HG03175 (cell line): ENCODE data around the gene BHLHE41.

ENCODE experiments used
- ATAC-seq: cut with Tn5 transposase; IDR thresholded peaks from one replicate; pipeline ENCODE4 v1.9.1; 2021; ENCODE audit warnings: mild to moderate bottlenecking, moderate library complexity; ENCODE audit not compliant: unreplicated experiment

Gene BHLHE41

DNA sequence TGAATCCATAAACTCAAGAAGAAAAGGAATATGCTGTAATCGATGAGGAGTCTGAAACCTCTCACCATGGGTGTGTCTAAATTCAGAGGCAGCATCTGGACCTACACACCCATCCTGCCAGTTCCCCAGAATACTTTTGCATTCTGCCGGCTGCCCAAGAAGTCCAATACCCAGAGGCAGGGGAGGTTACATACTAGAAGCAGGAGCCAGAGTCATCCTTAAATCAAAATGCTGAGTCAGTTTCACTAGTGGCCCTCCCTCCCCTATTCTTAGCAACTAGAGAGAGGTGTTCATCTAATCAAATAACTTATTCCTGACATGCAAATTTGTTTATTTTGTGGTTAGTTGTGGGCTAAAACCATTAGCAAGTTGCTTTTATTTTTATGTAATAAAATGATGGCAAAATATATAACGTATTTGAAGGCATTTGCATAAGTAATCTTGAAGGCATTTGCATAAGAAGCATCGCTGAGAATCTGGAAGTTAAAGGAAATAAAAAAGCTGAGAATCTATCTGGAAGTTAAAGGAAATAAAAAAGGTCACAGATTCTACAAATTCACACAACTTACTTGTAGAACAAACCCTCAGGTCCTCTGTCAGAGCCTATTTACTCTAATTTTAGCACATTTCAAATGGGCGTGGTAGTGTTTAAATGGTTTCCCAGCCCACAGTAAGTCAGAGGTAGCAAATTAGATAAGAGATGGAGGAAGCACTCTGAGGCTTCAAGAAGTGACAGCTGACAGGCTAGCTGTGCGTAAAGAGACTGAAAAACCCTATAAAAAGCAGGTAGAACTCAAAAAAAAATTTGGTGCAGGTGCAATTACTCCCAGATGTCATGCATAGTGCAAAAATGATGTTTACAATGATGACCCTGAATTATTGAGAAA is 7.8 kb downstream of the BHLHE41 start:
- no peak for ATAC-seq

DNA sequence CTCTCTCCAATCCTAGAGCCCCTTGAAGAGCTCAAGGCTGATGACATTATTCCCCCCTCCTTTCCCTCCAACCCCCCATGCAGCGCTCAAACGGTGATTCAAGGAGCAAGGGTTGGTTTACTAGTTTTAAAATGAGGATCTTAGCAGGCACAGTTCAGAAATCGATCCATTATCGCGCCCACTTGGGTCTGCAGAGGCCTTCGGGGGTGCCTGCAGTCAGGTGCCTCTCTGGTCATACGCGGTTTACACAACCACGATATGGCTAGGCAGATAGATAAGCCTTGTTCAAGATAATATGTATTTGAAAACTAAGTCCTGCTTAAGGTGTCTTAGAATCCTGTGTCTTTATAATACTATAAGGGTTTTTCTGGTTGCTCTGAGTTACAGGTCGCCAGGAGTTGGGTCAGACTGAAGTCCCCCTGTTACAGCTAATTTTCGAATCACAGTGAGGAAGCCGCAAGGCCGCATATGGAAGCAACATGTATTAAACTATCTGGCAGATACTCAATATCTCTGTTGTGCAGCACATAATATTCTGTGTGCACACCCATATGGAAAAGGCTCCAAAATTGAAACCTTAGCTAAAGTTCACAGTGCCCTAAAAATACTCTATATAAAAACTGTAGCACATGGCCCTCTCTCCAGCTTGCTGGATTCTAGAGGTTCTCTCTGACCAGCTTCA is 10.0 kb downstream of the BHLHE41 start:
- ATAC-seq: no peak

DNA sequence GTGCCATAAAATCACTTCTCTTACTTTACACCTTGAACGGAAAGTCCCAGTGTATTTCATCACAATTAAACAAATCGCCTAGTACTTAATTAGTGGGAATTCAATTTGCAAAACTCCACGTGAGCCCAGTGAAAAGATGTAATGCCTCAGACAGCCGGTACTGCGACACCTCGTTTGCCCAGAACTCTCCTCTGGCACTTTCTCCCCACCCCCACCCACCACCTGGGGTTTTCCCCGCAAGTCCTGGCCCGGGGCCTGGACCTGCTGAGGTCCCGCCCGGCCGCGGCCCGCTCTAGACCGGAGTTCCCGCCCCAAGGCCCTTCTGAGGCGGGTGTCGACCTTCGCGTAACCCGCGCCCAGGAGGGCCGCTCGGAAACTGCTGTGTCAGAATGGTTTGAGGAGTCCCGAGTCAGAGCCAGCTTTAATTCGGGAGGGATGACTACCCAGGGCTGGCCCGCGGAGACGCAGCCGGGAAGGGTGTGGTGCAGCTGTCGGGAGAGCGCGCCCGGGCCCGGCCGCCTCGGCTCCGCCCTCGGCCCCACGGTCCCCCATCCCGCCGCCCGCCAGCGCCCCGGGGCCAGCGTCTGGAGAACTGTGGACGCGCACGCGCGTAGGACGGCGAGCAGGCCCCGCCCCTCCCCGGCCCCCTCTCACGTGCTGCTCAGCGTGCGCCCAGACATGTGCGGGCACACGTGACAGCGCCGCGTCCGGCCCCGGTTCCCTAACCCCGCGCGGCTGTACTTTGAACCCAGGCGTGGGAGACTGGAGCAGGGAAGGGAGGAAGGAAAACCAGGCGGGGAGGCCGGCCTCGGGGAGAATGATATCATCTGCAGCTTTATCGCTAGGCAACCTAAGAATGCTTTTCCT is 10.8 kb downstream of the BHLHE41 start:
- peak; percentile 76 for ATAC-seq

DNA sequence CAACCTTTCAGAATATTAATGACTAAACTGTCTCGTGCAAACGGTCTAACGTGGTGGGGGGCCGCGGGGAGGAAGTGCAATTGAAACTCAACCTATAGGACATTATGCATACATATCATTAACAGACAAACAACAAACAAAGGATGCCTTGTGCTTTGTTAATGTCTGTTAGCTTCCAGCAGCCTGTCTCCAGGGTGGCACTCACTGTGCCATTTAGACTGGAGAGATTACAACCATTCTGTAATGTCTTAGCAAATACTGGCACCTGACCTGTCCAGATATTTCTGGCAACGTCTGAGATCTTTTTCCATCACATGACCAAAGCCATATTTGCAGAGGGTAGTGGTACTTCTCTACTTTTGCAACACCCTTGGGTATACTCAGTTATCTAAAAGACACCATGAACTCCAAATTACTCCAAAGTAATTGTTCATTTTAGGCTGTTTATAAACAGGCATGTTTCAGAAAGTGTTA is 11.6 kb downstream of the BHLHE41 start:
- no peak for ATAC-seq

DNA sequence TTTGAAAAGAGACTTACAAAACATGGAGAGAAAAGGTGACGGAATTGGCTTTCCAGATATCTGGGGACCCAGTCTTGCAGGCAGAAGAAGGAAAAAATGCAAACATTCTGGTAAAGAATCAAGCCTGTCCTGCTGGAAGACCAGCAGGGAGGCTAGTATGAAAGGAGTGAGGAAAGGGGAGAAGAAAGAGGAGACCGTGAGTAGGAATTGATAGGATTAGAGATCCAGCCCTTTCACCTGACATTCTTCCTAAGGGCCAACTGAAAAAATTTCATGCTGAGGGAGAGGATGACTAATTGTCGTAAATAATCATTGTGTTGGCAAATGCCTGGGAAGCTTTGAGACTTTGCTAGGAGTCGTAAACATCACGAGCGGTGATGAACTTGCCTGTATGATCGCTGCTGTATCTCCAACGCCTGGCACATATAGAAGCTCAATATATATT is 12.1 kb downstream of the BHLHE41 start:
- ATAC-seq: no peak

DNA sequence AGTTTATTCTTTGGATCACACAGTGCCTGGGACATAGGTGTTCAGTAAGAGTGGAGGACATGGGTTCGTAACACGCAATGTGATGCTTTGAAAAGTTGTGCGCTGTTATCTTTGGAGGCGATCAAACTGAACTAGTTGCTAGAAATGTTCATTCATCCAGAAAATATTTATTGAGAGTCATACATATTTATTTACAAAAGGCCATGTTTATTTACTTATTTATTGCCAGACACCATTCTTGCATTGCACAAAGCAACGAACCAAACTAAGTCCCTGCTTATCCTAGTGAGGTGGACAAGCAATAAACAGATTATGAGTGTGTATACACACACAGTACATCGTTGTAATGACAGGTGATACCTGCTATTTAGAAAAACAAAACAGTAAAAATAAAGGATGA is 12.6 kb downstream of the BHLHE41 start:
- ATAC-seq: no peak

DNA sequence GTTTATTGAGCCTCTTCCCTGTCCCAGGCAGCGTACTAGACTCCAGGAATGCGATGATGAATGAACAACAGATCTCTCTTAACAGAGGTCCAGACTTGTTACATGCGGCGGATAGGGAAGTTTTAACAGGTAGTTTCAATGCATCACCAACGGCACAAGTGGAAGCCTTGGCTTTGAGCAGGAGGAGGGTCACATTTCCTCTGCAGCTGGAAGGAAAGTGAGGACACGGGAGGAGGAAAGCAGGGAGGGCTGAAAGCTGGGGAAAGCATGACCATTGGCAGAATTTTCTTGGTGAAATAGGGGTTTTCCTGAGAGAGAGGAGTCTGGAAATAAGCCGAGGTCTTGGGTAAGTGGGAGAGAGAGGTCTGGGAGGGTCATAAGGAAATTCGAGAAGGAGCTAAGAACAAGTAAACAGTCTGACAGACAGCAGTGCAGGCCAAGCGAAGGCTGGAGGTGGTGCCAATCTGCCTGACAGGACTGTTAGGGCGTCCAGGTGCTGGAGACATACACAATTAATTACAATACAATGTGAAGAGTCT is 15.4 kb downstream of the BHLHE41 start:
- ATAC-seq: no peak

DNA sequence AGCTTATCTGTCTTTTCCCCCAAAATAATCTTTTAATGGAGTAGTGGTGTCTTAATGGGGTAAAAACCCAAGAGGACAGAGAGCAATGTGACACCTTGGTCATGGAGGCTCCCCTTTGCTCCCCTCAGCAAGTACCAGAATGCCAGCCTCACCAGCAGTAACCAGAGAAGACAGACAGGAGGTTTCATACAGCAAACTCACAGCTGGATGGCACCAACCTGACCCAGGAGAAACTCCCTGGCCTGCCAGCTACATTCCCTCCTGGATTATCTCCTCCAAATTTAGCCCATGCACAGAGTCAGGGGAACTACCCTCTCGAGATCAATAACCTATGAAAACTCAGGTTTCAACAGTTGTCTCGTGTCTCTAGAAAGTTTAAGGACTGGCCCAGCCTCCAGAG is 15.9 kb downstream of the BHLHE41 start:
- ATAC-seq: no peak

DNA sequence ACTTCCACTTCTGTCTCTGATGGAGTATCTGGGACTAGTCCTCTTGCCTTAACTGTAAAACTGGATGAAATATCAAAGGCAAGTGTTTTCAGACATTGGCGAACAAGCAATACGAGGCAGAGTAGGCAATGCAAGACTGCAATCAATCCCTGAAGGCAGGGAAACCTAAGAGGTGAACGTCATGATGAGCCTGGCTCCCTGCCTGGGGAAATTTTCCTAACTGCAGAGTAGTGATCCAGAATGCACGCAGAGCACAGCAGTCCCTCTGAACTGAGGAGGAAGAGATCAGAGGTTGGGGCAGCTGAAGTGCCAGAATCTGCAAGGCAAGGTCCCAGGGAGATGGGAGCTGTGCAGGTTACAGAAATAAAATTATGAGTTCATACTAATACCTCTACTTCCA is 18.5 kb downstream of the BHLHE41 start:
- no peak for ATAC-seq

DNA sequence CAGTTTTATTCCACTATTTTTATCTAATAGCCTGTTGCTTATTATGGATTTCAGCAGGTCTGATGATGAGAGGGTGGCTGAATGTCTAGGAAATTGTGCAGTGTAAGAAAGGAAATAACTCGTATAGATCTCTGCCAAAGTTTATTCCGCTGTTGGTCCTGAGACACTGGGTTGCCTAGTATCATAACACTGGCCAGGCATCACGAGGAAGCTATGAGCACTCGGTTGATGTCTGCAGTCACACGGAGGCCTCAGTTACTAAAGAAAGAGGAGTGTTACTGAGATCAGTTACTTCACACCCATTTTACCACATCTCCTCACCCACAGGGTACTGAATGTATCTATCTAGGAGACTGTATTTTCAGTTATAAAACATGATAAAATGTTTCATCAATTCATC is 21.9 kb downstream of the BHLHE41 start:
- ATAC-seq: peak; percentile 53

DNA sequence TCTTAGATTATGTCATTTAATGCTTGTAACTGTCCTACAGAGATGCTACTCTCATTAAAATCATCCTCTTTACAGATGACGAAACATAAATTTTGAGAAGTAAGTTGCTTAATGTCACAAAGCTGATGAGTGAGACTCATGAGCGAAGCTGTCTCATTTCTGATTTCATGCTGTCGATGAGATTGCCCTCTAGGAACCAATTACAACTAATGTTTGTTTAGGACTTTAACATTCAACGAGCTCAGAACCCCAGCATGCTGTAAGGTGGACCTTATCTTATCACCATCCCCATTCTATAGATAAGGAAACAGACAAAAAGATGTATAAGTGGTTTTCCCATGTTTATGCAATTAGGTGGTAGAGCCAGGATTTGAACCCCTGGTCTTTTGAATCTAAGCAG is 23.1 kb downstream of the BHLHE41 start:
- ATAC-seq: no peak

DNA sequence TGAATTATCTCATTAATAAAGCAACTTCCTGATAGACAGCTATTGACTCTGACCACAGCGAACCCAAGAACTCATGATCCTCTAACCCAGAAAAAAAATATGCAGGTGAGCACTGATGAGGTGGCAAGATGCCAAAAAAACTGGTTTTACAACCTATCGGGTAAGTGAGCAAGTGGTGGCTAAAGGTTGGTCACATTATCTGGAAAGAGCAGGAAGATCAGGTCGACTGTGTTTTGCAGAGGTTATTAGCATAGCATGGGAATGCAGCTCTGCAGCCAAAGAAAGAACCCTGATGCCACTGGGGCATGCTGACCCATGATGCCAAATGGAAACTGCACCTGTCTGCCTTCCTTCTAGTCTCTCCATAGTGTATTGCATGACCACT is 23.5 kb downstream of the BHLHE41 start:
- no peak for ATAC-seq

DNA sequence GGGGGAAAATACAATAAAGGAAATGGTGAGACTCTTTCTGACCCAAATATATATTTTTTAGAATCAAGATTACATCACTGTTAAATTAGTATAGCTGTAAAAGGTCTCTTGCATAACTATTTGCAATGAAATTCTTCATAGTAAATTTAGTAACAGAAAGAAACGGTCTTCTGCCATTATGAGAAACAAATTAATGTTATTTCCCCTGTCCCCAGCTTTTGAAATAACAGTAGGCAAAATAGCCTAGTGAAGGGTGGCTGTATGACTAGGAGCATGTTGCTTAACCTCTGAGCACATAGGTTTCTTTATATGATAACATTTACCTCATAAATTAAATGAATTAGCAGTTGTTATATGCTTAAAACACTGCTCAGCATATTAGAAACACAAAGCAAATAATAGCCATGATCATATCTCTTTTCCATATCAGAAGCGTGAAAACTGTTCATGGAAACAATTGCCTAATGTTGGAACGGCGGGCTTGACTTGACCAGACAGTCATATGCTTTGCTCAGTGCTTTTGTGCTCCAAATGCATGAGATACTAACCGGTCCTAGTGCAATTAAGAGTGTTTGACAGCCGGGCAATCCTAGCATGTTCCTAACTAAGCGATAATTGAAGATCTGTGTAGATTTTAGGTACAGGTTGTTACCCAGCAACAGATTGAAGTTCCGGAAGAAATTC is 24.0 kb downstream of the BHLHE41 start:
- no peak for ATAC-seq

DNA sequence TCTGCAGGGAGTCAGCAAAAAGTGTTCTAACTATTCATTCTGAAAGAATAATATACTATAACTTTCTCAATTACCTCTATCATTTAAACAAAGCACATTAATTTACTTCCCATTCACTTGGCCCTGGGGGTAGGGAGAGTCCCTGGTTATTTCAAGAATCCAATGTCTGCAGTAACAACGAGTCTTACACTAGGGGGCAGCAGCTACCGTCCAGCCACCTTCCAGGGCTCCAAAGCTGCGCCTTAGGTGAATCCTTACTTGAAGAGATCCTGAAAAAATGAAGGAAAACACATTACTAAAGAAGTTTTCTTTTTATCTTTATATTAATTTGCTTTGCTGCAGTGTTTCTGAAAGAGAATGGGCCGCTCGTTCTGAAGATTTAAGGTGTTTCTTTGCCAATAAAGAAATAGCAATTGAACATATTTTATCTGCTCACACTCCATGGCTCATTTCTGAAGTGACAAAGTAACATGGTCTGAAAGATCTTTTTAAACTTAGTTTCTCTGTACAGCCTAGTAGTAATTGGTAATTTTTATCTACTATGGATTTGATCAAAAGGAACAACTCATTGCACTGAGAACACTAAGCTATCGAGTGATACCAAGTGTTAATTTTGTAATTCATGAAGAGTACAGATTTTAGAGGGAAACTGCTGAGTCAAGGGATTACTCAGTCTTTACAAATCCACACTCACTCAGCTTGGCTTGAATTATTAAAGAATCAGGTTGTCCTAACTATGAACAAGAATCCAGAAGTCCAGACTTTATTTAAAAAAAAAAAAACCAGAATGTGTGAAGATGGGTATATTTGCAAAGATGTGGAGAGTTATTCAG is 27.6 kb downstream of the BHLHE41 start:
- ATAC-seq: peak; percentile 67

DNA sequence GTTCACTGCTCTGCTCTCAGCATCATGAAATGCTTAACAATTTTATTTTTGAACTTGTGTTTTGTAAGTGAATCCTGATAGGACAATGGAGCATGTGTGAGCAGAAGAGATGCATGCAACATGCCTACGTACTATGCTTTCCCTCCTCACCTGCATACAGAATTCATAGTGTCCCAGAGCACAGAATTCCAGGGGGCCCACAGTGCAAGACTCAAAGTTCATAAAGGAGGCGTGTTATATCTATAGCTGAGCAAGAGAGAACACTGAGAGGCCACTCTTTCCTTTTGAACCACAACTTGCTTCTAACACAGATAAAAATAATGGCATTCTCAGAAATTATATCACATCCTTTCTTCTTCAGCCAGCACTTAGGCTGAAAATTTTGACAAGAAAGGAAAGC is 28.8 kb downstream of the BHLHE41 start:
- no peak for ATAC-seq

DNA sequence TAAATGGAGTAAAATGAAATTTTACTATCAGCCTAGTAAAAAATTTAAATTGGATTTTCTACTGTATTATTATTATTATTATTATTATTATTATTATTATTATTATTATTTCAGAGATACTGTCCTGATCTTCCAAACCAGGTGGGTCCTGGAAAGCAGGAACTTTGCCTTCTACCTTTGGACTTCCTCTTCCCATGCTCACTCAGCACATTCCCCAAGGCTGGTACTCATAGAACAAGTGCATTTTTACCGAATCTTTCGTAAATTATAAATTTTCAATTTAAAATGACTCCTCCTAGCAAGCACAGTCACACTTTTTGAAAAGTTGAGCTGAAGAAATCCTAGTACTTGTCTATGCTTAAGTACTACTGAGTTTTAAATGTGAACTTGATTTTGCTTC is 29.7 kb downstream of the BHLHE41 start:
- no peak for ATAC-seq

DNA sequence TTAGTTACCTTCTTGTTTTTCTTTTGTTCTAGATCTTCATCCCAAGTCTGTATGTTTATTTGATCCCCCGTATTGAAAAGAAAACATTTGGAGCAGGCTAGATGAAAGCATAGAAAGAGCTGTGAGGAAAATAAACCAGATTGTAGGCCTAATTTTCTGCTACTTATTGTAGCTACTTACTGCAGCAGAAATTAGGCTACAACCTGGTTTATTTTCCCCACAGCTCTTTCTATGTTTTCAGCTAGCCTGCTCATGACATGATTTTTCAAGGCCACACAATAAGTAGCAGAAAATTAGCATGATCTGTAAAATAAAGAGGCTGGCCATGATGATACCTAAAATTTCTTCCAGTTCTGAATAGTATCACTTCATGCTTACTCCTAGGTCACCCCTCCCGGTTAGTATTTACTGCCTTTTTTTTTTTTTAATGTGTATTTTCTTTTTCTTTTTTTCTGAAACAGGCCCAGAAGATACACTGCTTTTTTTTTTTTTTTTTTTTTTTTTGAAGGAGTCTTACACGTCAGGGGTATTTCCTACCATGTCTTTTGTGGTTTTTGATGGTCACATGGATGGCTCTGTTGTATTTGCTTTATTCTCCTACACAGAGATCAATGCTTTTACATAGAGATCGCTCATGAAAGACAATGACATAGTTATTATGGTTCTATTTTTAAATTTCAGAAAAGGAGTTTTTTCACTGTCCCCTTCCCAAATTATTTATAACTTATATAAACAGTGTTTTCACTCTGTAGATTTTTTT is 32.3 kb downstream of the BHLHE41 start:
- ATAC-seq: no peak

DNA sequence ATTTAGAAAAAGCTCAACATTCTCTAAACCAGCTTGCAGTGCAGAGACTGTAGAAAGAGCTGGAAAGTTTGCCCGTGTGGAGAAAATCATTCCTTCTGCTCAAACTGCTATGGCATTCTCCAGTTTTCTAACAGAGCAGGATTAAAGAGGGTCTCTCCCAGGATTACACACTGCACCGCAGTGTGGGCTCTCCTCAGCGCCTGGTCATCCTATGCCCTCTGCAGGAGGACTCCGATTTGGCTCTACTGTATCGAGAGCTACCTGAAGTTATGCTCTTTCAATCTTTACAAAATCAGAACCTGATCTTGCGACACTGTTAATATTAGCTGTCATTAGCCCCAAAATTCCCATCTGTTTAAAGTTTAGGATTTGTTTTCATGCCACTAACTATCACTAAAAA is 33.0 kb downstream of the BHLHE41 start:
- ATAC-seq: no peak
